GM03348 (cell line): ENCODE measurements around the gene IL17RE.

Source experiments
- DNase-seq: peaks from one replicate; pipeline ENCODE4 v3.0.0; 2012; ENCODE audit warnings: low spot score

Gene IL17RE

GRCh38 chr3:9955611-9956352 lies 53.1 kb downstream of the IL17RE start:
- no peak for DNase-seq

- peak; percentile 48 for DNase-seq
Observed at GRCh38 chr3:9957214-9957613, 54.6 kb downstream of the IL17RE start.

GRCh38 chr3:9965200-9965875 lies 62.7 kb downstream of the IL17RE start:
- DNase-seq, result no peak
